Fibroblast of skin of right biceps (primary cell): ENCODE data around the gene KYNU.
A peak's percentile ranks its signal among the peaks of the same experiment; 100 is the strongest.
"Not testable (repeated sequence)": the region's sequence is repeated elsewhere in the genome, so short reads cannot be mapped to it uniquely, and the experiment has no call there.

Experiments
- DNase-seq: peaks from one replicate; pipeline ENCODE4 v3.0.0-alpha.2; 2013

KYNU gene

GRCh38 chr2:143030127-143030526 lies 152.7 kb downstream of the KYNU start:
- DNase-seq: no peak

- peak; percentile 81 for DNase-seq
These were observed 157.0 kb downstream of the KYNU start for GRCh38 chr2:143034292-143035074.

GRCh38 chr2:143051465-143051864 lies 174.0 kb downstream of the KYNU start:
- no peak for DNase-seq

- DNase-seq: not testable (repeated sequence)
These were observed 176.0 kb downstream of the KYNU start for GRCh38 chr2:143053437-143053836.

- DNase-seq: no peak
These were observed 179.1 kb downstream of the KYNU start for GRCh38 chr2:143056550-143056949.

GRCh38 chr2:143058851-143059250 lies 181.4 kb downstream of the KYNU start:
- no peak for DNase-seq

- DNase-seq: no peak
These were observed 186.2 kb downstream of the KYNU start for GRCh38 chr2:143063612-143064200.

GRCh38 chr2:143068094-143068493 lies 190.6 kb downstream of the KYNU start:
- no peak for DNase-seq

GRCh38 chr2:143068509-143068908 lies 191.0 kb downstream of the KYNU start:
- no peak for DNase-seq

GRCh38 chr2:143070704-143071103 lies 193.2 kb downstream of the KYNU start:
- DNase-seq: no peak

- DNase-seq: no peak
These were observed 193.9 kb downstream of the KYNU start for GRCh38 chr2:143071185-143071876.

GRCh38 chr2:143074913-143075312 lies 197.4 kb downstream of the KYNU start:
- not testable (repeated sequence) for DNase-seq

- no peak for DNase-seq
These were observed 198.2 kb downstream of the KYNU start for GRCh38 chr2:143075711-143076110.

GRCh38 chr2:143078104-143078503 lies 200.6 kb downstream of the KYNU start:
- no peak for DNase-seq

- no peak for DNase-seq
These were observed 204.2 kb downstream of the KYNU start for GRCh38 chr2:143081616-143082015.

GRCh38 chr2:143083636-143084035 lies 206.2 kb downstream of the KYNU start:
- peak; percentile 78 for DNase-seq

- DNase-seq: no peak
These were observed 207.0 kb downstream of the KYNU start for GRCh38 chr2:143084462-143084861.

- DNase-seq: no peak
These were observed 207.8 kb downstream of the KYNU start for GRCh38 chr2:143085125-143085784.

- DNase-seq: no peak
These were observed 209.6 kb downstream of the KYNU start for GRCh38 chr2:143087033-143087432.

GRCh38 chr2:143088388-143088787 lies 210.9 kb downstream of the KYNU start:
- no peak for DNase-seq

- DNase-seq: not testable (repeated sequence)
These were observed 212.1 kb downstream of the KYNU start for GRCh38 chr2:143089520-143089919.
